ENCODE results near the gene PLPPR2.
"Not testable (repeated sequence)": the region's sequence is repeated elsewhere in the genome, so short reads cannot be mapped to it uniquely, and the experiment has no call there.

Gene PLPPR2

GRCh38 chr19:11355160-11356073 lies at the start of gene PLPPR2:
Gene PLPPR2 (plus strand): TSS chr19:11355432. CDS start chr19:11357674, 2,242 bp downstream.
- no peak for DNase-seq

- no peak for DNase-seq
Measured at GRCh38 chr19:11306337-11306736, 48.9 kb upstream of the PLPPR2 start.

GRCh38 chr19:11320278-11320995 lies 34.8 kb upstream of the PLPPR2 start:
- DNase-seq, result not testable (repeated sequence)

- DNase-seq, result no peak
Measured at GRCh38 chr19:11321191-11322126, 33.8 kb upstream of the PLPPR2 start.

- no peak for DNase-seq
Measured at GRCh38 chr19:11322269-11323024, 32.8 kb upstream of the PLPPR2 start.

GRCh38 chr19:11323601-11324078 lies 31.6 kb upstream of the PLPPR2 start:
- DNase-seq, result no peak

GRCh38 chr19:11324079-11324661 lies 31.1 kb upstream of the PLPPR2 start:
- DNase-seq, result no peak

- no peak for DNase-seq
Measured at GRCh38 chr19:11324748-11325389, 30.4 kb upstream of the PLPPR2 start.

GRCh38 chr19:11325544-11325943 lies 29.7 kb upstream of the PLPPR2 start:
- no peak for DNase-seq

- DNase-seq, result no peak
Measured at GRCh38 chr19:11330127-11330526, 25.1 kb upstream of the PLPPR2 start.

- DNase-seq, result no peak
Measured at GRCh38 chr19:11331502-11331901, 23.7 kb upstream of the PLPPR2 start.

GRCh38 chr19:11332822-11333221 lies 22.4 kb upstream of the PLPPR2 start:
- no peak for DNase-seq

GRCh38 chr19:11333838-11334237 lies 21.4 kb upstream of the PLPPR2 start:
- not testable (repeated sequence) for DNase-seq

- DNase-seq, result no peak
Measured at GRCh38 chr19:11335449-11336146, 19.6 kb upstream of the PLPPR2 start.

GRCh38 chr19:11337080-11337479 lies 18.2 kb upstream of the PLPPR2 start:
- no peak for DNase-seq

- no peak for DNase-seq
Measured at GRCh38 chr19:11338121-11338520, 17.1 kb upstream of the PLPPR2 start.

- no peak for DNase-seq
Measured at GRCh38 chr19:11338569-11339253, 16.5 kb upstream of the PLPPR2 start.

GRCh38 chr19:11339254-11340098 lies 15.8 kb upstream of the PLPPR2 start, which contains the start of gene RAB3D:
Gene RAB3D (minus strand): TSS chr19:11339657. CDS start chr19:11337399, 2,258 bp downstream.
- no peak for DNase-seq

- DNase-seq, result not testable (repeated sequence)
Measured at GRCh38 chr19:11340099-11340467, 15.1 kb upstream of the PLPPR2 start.
